ENCODE data around the gene RARS1. TPM values are rescaled to one million over a fixed set of nuclear protein-coding genes. Genes with fewer than 3 reads are reported as not detected.

Gene RARS1
- total RNA-seq, 2 donors from 2014 or later: 50.5 to 93.8 TPM

- Histone ChIP-seq H3K4me3 (no peak overlapping the region), H3K27me3 (replicated peaks; ENCODE audit: insufficient read depth) (no peaks in the 10 kb centered on the region), H3K9me3 (no peaks in the 10 kb centered on the region), H3K36me3 (no peaks in the 10 kb centered on the region), H3K27ac (no peak overlapping the region), H3K4me1 (ENCODE audit: control insufficient read depth in 1 of 2, low read depth in 2 of 2) (no peaks in the 10 kb centered on the region)
- ATAC-seq (ENCODE audit: insufficient number of reproducible peaks, low FRiP score, low read depth): no peak
- no peak for DNase-seq (ENCODE audit: low spot score)
- TF ChIP-seq CTCF (IDR thresholded peaks at IDR 0.05): no peak
Measured at GRCh38 chr5:168468836-168469235, 17.4 kb upstream of the RARS1 start.

- TF ChIP-seq CTCF (IDR thresholded peaks at IDR 0.05): no peak
- Histone ChIP-seq H3K36me3 (no peaks in the 10 kb centered on the region), H3K4me3 (no peak overlapping the region), H3K27ac (no peak overlapping the region), H3K4me1 (ENCODE audit: control insufficient read depth in 1 of 2, low read depth in 2 of 2) (no peaks in the 10 kb centered on the region), H3K9me3 (no peaks in the 10 kb centered on the region), H3K27me3 (replicated peaks; ENCODE audit: insufficient read depth) (no peaks in the 10 kb centered on the region)
- ATAC-seq (ENCODE audit: insufficient number of reproducible peaks, low FRiP score, low read depth) (no peak), DNase-seq (ENCODE audit: low spot score) (no peak)
Measured at GRCh38 chr5:168469816-168470215, 16.5 kb upstream of the RARS1 start.

- Histone ChIP-seq H3K36me3 (no peaks in the 10 kb centered on the region), H3K27ac (no peak overlapping the region), H3K9me3 (no peaks in the 10 kb centered on the region), H3K4me1 (ENCODE audit: control insufficient read depth in 1 of 2, low read depth in 2 of 2) (no peaks in the 10 kb centered on the region), H3K4me3 (no peak overlapping the region), H3K27me3 (replicated peaks; ENCODE audit: insufficient read depth) (no peaks in the 10 kb centered on the region)
- ATAC-seq (ENCODE audit: insufficient number of reproducible peaks, low FRiP score, low read depth) (no peak), DNase-seq (ENCODE audit: low spot score) (no peak)
- no peak for TF ChIP-seq CTCF (IDR thresholded peaks at IDR 0.05)
Measured at GRCh38 chr5:168471785-168472184, 14.5 kb upstream of the RARS1 start.

GRCh38 chr5:168472329-168472728 lies 13.9 kb upstream of the RARS1 start:
- Histone ChIP-seq H3K27ac (no peak overlapping the region), H3K9me3 (no peaks in the 10 kb centered on the region), H3K36me3 (no peaks in the 10 kb centered on the region), H3K4me3 (no peak overlapping the region), H3K4me1 (ENCODE audit: control insufficient read depth in 1 of 2, low read depth in 2 of 2) (no peaks in the 10 kb centered on the region), H3K27me3 (replicated peaks; ENCODE audit: insufficient read depth) (no peaks in the 10 kb centered on the region)
- DNase-seq (ENCODE audit: low spot score) (no peak), ATAC-seq (ENCODE audit: insufficient number of reproducible peaks, low FRiP score, low read depth) (no peak)
- no peak for TF ChIP-seq CTCF (IDR thresholded peaks at IDR 0.05)

- TF ChIP-seq CTCF (IDR thresholded peaks at IDR 0.05): no peak
Measured at GRCh38 chr5:168474319-168474718, 12.0 kb upstream of the RARS1 start.

More at GRCh38 chr5:168474319-168474718, 12.0 kb upstream of the RARS1 start:
- no peak for DNase-seq (ENCODE audit: low spot score)
- Histone ChIP-seq H3K9me3 (no peaks in the 10 kb centered on the region), H3K27ac (no peak overlapping the region), H3K27me3 (replicated peaks; ENCODE audit: insufficient read depth) (no peaks in the 10 kb centered on the region), H3K4me3 (no peak overlapping the region), H3K4me1 (ENCODE audit: control insufficient read depth in 1 of 2, low read depth in 2 of 2) (no peaks in the 10 kb centered on the region), H3K36me3 (no peaks in the 10 kb centered on the region)
- no peak for ATAC-seq (ENCODE audit: insufficient number of reproducible peaks, low FRiP score, low read depth)
